Cerebellar nuclear complex (tissue), 1 donor: ENCODE results near the gene RNF151.
"Not testable (repeated sequence)": the region's sequence is repeated elsewhere in the genome, so short reads cannot be mapped to it uniquely, and the experiment has no call there.

Source experiments
- DNase-seq, 2 experiments: peaks; one replicate each; lab custom pipeline; 2025; lab: John Stamatoyannopoulos, UW

RNF151 gene

GRCh38 chr16:1966460-1966859 is at the start of gene RNF151:
Gene RNF151 (plus strand): TSS chr16:1966856. CDS start chr16:1966882, 26 bp downstream.
- DNase-seq = no peak

- no peak for DNase-seq
Observed at GRCh38 chr16:1917056-1917664, 49.5 kb upstream of the RNF151 start.

- no peak for DNase-seq
Observed at GRCh38 chr16:1917665-1918350, 48.8 kb upstream of the RNF151 start.

GRCh38 chr16:1918351-1919326 is 48.0 kb upstream of the RNF151 start, which contains the start of gene HS3ST6:
Gene HS3ST6 (minus strand): TSS chr16:1918415. CDS start chr16:1918323, 92 bp downstream.
- no peak for DNase-seq

- DNase-seq = no peak
Observed at GRCh38 chr16:1919327-1919998, 47.2 kb upstream of the RNF151 start.

GRCh38 chr16:1920122-1920521 is 46.5 kb upstream of the RNF151 start:
- DNase-seq = not testable (repeated sequence)

- no peak for DNase-seq
Observed at GRCh38 chr16:1920727-1921171, 45.9 kb upstream of the RNF151 start.

- no peak for DNase-seq
Observed at GRCh38 chr16:1922357-1922756, 44.3 kb upstream of the RNF151 start.

- DNase-seq = no peak
Observed at GRCh38 chr16:1923299-1924034, 43.2 kb upstream of the RNF151 start.

GRCh38 chr16:1924095-1924494 is 42.6 kb upstream of the RNF151 start:
- DNase-seq = no peak

GRCh38 chr16:1926271-1926670 is 40.4 kb upstream of the RNF151 start:
- no peak for DNase-seq

- DNase-seq = no peak
Observed at GRCh38 chr16:1929105-1929504, 37.6 kb upstream of the RNF151 start.

GRCh38 chr16:1929578-1930337 is 36.9 kb upstream of the RNF151 start:
- DNase-seq = no peak

- no peak for DNase-seq
Observed at GRCh38 chr16:1930338-1930720, 36.3 kb upstream of the RNF151 start.

- DNase-seq = no peak
Observed at GRCh38 chr16:1932050-1933028, 34.3 kb upstream of the RNF151 start.

GRCh38 chr16:1933097-1933661 is 33.5 kb upstream of the RNF151 start:
- DNase-seq = no peak

- DNase-seq = no peak
Observed at GRCh38 chr16:1936945-1937479, 29.6 kb upstream of the RNF151 start.

- DNase-seq = no peak
Observed at GRCh38 chr16:1938316-1938715, 28.3 kb upstream of the RNF151 start.

GRCh38 chr16:1938910-1939309 is 27.7 kb upstream of the RNF151 start:
- DNase-seq = no peak
